GM12873 (cell line): Measurements from ENCODE around the gene TOP2B.

ENCODE experiments used
- CTCF ChIP-seq: IDR thresholded peaks from 2 replicates; pipeline ENCODE4 v1.5.1; 2012; ENCODE audit warnings: low read depth, mild to moderate bottlenecking, moderate library complexity, low read length, control low read depth; ENCODE audit not compliant: insufficient read depth; ENCODE audit errors: missing control alignments

Gene TOP2B

DNA sequence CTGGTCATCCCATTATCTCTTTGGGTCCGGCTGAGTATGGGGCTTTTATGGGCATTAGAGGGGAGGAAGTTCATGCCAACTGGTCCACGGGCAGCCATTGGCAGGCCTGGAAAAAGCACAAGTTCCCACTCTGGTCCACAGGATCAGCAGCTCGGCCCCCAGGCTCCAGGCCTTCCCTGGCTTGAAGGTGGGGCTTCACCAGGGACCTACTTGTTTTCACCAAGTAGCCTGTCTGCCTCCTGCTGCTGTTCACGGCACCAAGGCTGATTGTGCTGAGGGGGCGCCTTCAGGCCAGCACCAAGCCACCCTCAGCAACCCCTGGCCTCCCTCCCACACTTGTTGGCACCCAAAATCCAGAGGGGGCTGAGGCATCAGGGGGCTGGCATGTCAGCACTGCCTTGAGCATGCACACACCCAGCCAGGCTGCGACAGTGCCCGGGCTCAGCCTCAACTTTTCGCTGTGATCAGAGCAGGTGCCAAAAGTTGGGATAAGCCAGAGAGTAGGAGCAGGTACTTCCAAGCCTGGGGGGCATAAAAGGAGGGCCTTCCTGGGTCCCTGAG lies 9.1 kb upstream of the TOP2B start:
- TF ChIP-seq CTCF = no peak

GRCh38 chr3:25665315-25666280 lies 891 bp upstream of the TOP2B start:
- no peak for TF ChIP-seq CTCF

GRCh38 chr3:25663869-25664811 lies 567 bp downstream of the TOP2B start:
- TF ChIP-seq CTCF = no peak

- no peak for TF ChIP-seq CTCF
These were observed 1.3 kb downstream of the TOP2B start for GRCh38 chr3:25663347-25663868.

- TF ChIP-seq CTCF = no peak
These were observed 1.9 kb downstream of the TOP2B start for GRCh38 chr3:25662736-25663320.

- peak; percentile 4 for TF ChIP-seq CTCF
These were observed 2.8 kb downstream of the TOP2B start for GRCh38 chr3:25661694-25662437.
